Heart right ventricle (tissue), 16 donors: ENCODE data around the gene HNRNPU. TPM values are rescaled to one million over a fixed set of nuclear protein-coding genes. Genes with fewer than 3 reads are reported as not detected.
"Not testable (repeated sequence)": the region's sequence is repeated elsewhere in the genome, so short reads cannot be mapped to it uniquely, and the experiment has no call there.

Source experiments
- ATAC-seq, 8 donors: fragments of 200-7000 bp; cut with Tn5 transposase; one replicate each; pipeline ENCODE4 v1.9.1; 2020; ENCODE audit warnings: mild to moderate bottlenecking in 8 of 8, moderate library complexity in 8 of 8, moderate number of reproducible peaks in 1 of 8
- DNase-seq, 2 donors: peaks; one replicate each; pipeline ENCODE4 v3.0.0-alpha.2; 2020
- H3K27ac ChIP-seq, 10 donors: fragments of 200-600 bp; sonication (generic) in 2 of 10; one replicate each; pipeline versions ENCODE4 v1.5.0 to v1.8.0; 2020 to 2022; ENCODE audit warnings: mild to moderate bottlenecking in 3 of 10
- H3K27me3 ChIP-seq, 7 donors: fragments of 200-600 bp; one replicate each; pipeline ENCODE4 v1.8.0; 2021 to 2022; ENCODE audit warnings: mild to moderate bottlenecking in 2 of 7
- H3K36me3 ChIP-seq, 9 donors: fragments of 200-600 bp; sonication (generic) in 1 of 9; one replicate each; pipeline versions ENCODE4 v1.5.0 to v1.8.0; 2020 to 2022; ENCODE audit warnings: mild to moderate bottlenecking in 2 of 9
- H3K4me1 ChIP-seq, 9 donors: fragments of 200-600 bp; sonication (generic) in 1 of 9; one replicate each; pipeline versions ENCODE4 v1.5.0 to v1.8.0; 2020 to 2022; ENCODE audit warnings: mild to moderate bottlenecking in 4 of 9
- H3K4me3 ChIP-seq, 10 donors: fragments of 200-600 bp; sonication (generic) in 2 of 10; one replicate each; pipeline versions ENCODE4 v1.5.0 to v1.8.0; 2020 to 2022; ENCODE audit warnings: mild to moderate bottlenecking in 7 of 10, moderate library complexity in 2 of 10
- H3K9me3 ChIP-seq, 11 donors: fragments of 200-600 bp in 10 of 11; sonication (generic) in 2 of 11; one replicate each; pipeline versions ENCODE4 v1.5.0 to v1.8.0; 2013 to 2022; ENCODE audit warnings: mild to moderate bottlenecking in 2 of 11, control low read depth in 1 of 11, moderate library complexity in 1 of 11
- CTCF ChIP-seq, 9 donors: fragments of 200-600 bp; sonication (generic) in 2 of 9; IDR thresholded peaks; one replicate each; pipeline versions ENCODE4 v1.5.0 to v1.8.0; 2021 to 2022; ENCODE audit warnings: antibody characterized with exemption in 9 of 9, mild to moderate bottlenecking in 5 of 9, moderate library complexity in 1 of 9
- WGBS, 2 donors: extraction: QIAGEN DNeasy Blood & Tissue Kit; methylation state at CpG; one replicate each; pipeline ENCODE4 v1.1.7; 2013; ENCODE audit warnings: inconsistent platforms in 1 of 2; 5-methylcytosine and 5-hydroxymethylcytosine counted together
- intact Hi-C, 10 donors: fragments of 100-400 bp; cut with DNase I; formaldehyde crosslinking; loops; one replicate each; pipeline versions ENCODE4 v1.11.1 to v1.14.2; 2022
- polyA plus RNA-seq, 2 donors: library from polyadenylated mRNA; stranded (reverse); fragments of 200-250 nt; gene quantifications; one replicate each; pipeline ENCODE4 v1.2.3, GENCODE V29; 2013
- total RNA-seq, 10 donors: library from RNA; stranded (reverse); fragmentation: NEBNext Ultra II Directional in 3 of 10; extraction: Animal tissue kit (Norgen Biotek cat#: 25700) in 3 of 10; gene quantifications; one replicate each; pipeline versions ENCODE4 v1.2.1 to v1.2.4, GENCODE V29; 2021 to 2023
- donor health status: Arrhythmogenic right ventricular cardiomyopathy.
- donor health status: ischemic (EF 13 %, LVEDD 7.1; RV severe dilation, severe dysfunction).
- donor health status: healthy with polysubstance abuse.
- donor health status: DM: no; HTN: yes; CAD: no.
- donor health status: DM: no; HTN: no; CAD: no.
- donor health status: ischemic (EF 25% LVEDD 6.9; RV normal size, moderate dysfunction).
- donor health status: ischemic (EF 25% LVEDD 5.7; RV mildly dilated, moderate dysfunction).
- donor health status: healthy.
- donor health status: DM: yes; HTN: yes; CAD: no.
- donor health status: Ischemic cardiomyopathy.
- donor health status: ischemic (EF 35%, LVEDD 5.7; RV mildly dilated, moderate dysfunction).
- donor health status: nonischemic (EF 11% LVEDD 7.7; RV severe dilation, severe dysfunction).
- donor health status: DM: yes; HTN: yes; CAD: no.
- donor health status: PGD.
- donor health status: ischemic (EF 29% LVEDD 5.4; RV normal size, mild dysfunction).
- donor health status: nonischemic (EF 23%, LVEDD 6.1; RV moderate dilation, normal function).

HNRNPU gene
- total and polyA plus RNA-seq, 12 donors, result 91.0 to 200 (median 171) TPM

DNA sequence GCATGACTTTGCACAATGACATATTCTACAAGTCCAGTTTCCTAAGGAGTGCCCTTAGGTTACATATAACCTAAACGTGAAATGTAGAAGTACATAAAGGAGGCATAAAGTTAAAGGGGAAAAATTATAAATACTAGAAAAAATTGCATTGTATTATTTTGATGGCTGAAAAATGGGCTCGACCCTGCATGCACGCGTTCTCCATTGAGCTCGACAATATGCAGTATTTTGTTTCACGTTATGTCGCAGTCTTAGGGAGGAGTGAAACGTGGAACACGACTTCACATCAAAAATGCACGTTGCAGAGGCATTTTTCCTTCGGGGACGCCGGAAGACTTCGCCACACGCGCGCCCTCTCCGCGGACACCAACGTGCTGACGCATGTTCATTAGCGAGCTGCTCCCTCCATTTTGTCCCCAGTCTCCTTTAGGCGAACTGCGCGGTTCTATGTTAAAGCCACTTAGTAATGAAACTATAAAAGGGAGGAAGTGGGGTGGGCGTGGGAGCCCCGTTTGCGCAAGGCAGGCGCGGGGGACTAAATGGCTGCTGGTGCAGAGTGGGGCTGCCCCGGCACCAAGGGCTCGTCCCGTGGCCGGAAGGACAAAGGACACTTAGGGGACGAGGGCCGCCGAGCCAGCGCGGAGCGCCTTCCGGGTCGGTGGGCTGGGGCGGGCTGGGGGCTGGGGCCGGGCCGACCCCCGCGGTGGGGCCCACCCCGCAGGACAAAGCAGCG is 29.6 kb downstream of the HNRNPU start:
- peak in 4 of 8 donors; percentile 68 to 75 (median 72) for ATAC-seq
- Histone ChIP-seq H3K36me3 (peaks cover 0 to 21% (median 0%) of the 10 kb centered on the region in 9 donors), H3K9me3 (no peaks in the 10 kb centered on the region), H3K27me3 (no peaks in the 10 kb centered on the region), H3K4me1 (peaks cover 0 to 44% (median 37%) of the 10 kb centered on the region in 9 donors), H3K4me3 (peak overlapping the region; percentile 49 to 90 (median 76)), H3K27ac (peak overlapping the region; percentile 96 to 100 (median 99))
- intact Hi-C loops, result loop anchor here in 8 of 10 donors (1.0 to 10.0 kb wide), 10 partner anchors 28 to 210 kb away; partner anchors contain the start of genes DESI2 (in 2 of the 8) and HNRNPU (in 1 of the 8)
- DNase-seq, result peak; percentile 91 to 92
- TF ChIP-seq CTCF (IDR thresholded peaks at IDR 0.05), result no peak
- WGBS, 2 donors, result 0% methylated on average over 43 to 49 of the region's 49 CpGs

DNA sequence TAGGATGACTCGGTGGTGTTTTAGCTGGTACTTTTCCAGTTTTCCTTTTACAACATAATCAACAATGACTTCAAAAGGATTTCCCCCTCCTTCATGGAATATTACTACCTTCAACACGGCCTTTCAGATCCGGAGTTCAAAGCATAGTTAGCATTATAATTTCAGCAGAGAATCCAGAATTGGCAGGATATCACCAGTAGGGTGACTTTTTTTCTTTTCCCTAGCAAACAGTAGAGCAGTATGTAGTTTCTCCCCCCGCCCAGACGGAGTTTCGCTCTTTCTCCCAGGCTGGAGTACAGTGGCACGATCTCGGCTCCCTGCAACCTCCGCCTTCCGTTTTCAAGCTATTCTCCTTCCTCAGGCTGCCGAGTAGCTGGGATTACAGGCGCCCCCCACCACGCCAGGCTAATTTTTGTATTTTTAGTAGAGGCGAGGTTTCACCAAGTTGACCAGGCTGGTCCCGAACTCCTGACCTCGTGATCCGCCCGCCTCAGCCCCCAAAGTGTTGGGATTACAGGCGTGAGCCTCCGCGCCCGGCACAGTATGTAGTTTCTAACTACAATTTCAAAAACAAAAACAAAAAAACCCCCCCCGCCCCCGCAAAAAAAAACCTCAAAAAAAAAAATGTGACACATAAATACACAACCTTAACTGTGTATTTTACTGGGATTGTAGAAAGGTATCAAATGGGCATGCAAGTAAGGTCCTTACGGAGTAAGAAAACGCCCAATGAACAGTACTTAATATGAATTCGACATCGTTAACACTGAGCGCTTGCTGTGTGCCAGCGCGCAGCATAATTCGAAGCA is 30.4 kb downstream of the HNRNPU start:
- ATAC-seq, result peak; percentile 1 to 57 (median 38)
- 2 to 5% methylated on average over 32 of the region's 32 CpGs for WGBS, 2 donors

DNA sequence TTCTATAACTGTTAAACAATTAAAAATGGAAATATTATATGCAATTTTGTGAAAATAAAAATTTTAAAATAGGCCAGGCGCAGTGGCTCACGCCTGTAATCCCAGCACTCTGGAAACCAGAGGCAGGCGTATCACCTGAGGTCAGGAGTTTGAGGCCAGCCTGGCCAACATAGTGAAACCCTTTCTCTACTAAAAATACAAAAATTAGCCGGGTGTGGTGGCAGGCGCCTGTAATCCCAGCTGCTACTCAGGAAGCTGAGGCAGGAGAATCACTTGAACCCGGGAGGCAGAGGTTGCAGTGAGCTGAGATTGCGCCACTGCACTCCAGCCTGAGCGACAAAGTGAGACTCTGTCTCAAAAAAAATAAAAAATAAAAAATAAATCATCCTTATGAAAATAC is 31.1 kb downstream of the HNRNPU start:
- 48 to 67% methylated on average over 8 of the region's 8 CpGs for WGBS, 2 donors
- H3K27ac ChIP-seq, result peak overlapping the region; percentile 96 to 100 (median 99)
- intact Hi-C loops, result loop anchor here in 8 of 10 donors (5.0 to 10.0 kb wide), 5 partner anchors 132 to 212 kb away; partner anchors contain the start of gene DESI2 (in 2 of the 8)
- DNase-seq, H3K36me3 ChIP-seq, ATAC-seq, H3K9me3 ChIP-seq, H3K27me3 ChIP-seq: not testable (repeated sequence)
- H3K4me1 ChIP-seq, result peaks cover 0 to 35% (median 26%) of the 10 kb centered on the region in 9 donors
- H3K4me3 ChIP-seq, result peak overlapping the region in 9 of 10 donors; percentile 49 to 87 (median 75)

More for the DNA sequence above, 30.4 kb downstream of the HNRNPU start:
- H3K4me3 ChIP-seq, result peak overlapping the region; percentile 49 to 90 (median 76)
- DNase-seq, result peak; percentile 45 to 64
- peak in 5 of 9 donors; percentile 22 to 33 (median 23) for TF ChIP-seq CTCF (IDR thresholded peaks at IDR 0.05)
- H3K4me1 ChIP-seq, result peaks cover 0 to 36% (median 30%) of the 10 kb centered on the region in 9 donors
- intact Hi-C loops, result loop anchor here in 8 of 10 donors (1.0 to 10.0 kb wide), 8 partner anchors 29 to 211 kb away; partner anchors contain the start of genes DESI2 (in 2 of the 8) and HNRNPU (in 1 of the 8)
- peak overlapping the region; percentile 96 to 100 (median 99) for H3K27ac ChIP-seq
- H3K36me3 ChIP-seq, result peaks cover 0 to 13% (median 0%) of the 10 kb centered on the region in 9 donors
- H3K27me3 ChIP-seq, result no peaks in the 10 kb centered on the region
- H3K9me3 ChIP-seq, result no peaks in the 10 kb centered on the region

GRCh38 chr1:244830639-244831038 is 33.7 kb downstream of the HNRNPU start:
- H3K9me3 ChIP-seq, result no peaks in the 10 kb centered on the region
- intact Hi-C loops, result loop anchor here in 8 of 10 donors (5.0 to 10.0 kb wide), 5 partner anchors 134 to 214 kb away; partner anchors contain the start of gene DESI2 (in 2 of the 8)
- no peak for DNase-seq
- peaks cover 0 to 12% (median 6%) of the 10 kb centered on the region in 9 donors for H3K4me1 ChIP-seq
- no peak for TF ChIP-seq CTCF (IDR thresholded peaks at IDR 0.05)
- no peak overlapping the region for H3K4me3 ChIP-seq
- 79 to 85% methylated on average over 3 of the region's 3 CpGs for WGBS, 2 donors
- no peaks in the 10 kb centered on the region for H3K27me3 ChIP-seq
- H3K36me3 ChIP-seq, result no peaks in the 10 kb centered on the region
- H3K27ac ChIP-seq, result no peak overlapping the region
- ATAC-seq, result no peak
